Osteoblast (primary cell): ENCODE measurements around the gene TM7SF2. TPM values are rescaled to one million over a fixed set of nuclear protein-coding genes. Genes with fewer than 3 reads are reported as not detected.

Experiments
- DNase-seq: peaks from one replicate; pipeline ENCODE4 v3.0.0; 2011; ENCODE audit warnings: low spot score, mixed read lengths; ENCODE audit not compliant: insufficient read length; ENCODE audit errors: missing footprints
- H2AFZ ChIP-seq: 2 replicates; pipeline ENCODE4 v1.6.0; 2011; ENCODE audit warnings: mild to moderate bottlenecking, low read length
- H3K27ac ChIP-seq: 2 replicates; pipeline ENCODE4 v1.5.1; 2011; ENCODE audit warnings: mild to moderate bottlenecking, low read depth, low read length, moderate library complexity
- H3K27me3 ChIP-seq: 2 replicates; pipeline ENCODE4 v1.6.0; 2012; ENCODE audit warnings: mild to moderate bottlenecking, control low read depth, inconsistent platforms, low read length, moderate library complexity; ENCODE audit not compliant: insufficient read depth
- H3K36me3 ChIP-seq: 2 replicates; pipeline ENCODE4 v1.5.1; 2011; ENCODE audit warnings: mild to moderate bottlenecking, low read length, control low read depth, moderate library complexity; ENCODE audit not compliant: insufficient read depth
- H3K4me1 ChIP-seq: 2 replicates; pipeline ENCODE4 v1.5.1; 2011; ENCODE audit warnings: mild to moderate bottlenecking, low read length, control low read depth, moderate library complexity; ENCODE audit not compliant: insufficient read depth
- H3K4me2 ChIP-seq: 2 replicates; pipeline ENCODE4 v1.6.0; 2011; ENCODE audit warnings: mild to moderate bottlenecking, low read length; ENCODE audit not compliant: insufficient read depth
- H3K4me3 ChIP-seq: fragments of 200-600 bp; sonication (generic); 3 replicates; pipeline ENCODE4 v1.5.1; 2012; ENCODE audit warnings: mild to moderate bottlenecking, low read length, inconsistent platforms; ENCODE audit not compliant: insufficient read depth
- H3K79me2 ChIP-seq: 2 replicates; pipeline ENCODE4 v1.6.0; 2012; ENCODE audit warnings: mild to moderate bottlenecking, low read length, control low read depth, inconsistent platforms; ENCODE audit not compliant: insufficient read depth
- H3K9me3 ChIP-seq: 2 replicates; pipeline ENCODE4 v1.5.1; 2011; ENCODE audit warnings: low read depth, low read length, control low read depth
- H4K20me1 ChIP-seq: 2 replicates; pipeline ENCODE4 v1.6.0; 2012; ENCODE audit warnings: mild to moderate bottlenecking, low read length, control low read depth; ENCODE audit not compliant: insufficient read depth
- CTCF ChIP-seq: IDR thresholded peaks from 2 replicates; pipeline ENCODE4 v1.5.1; 2011; ENCODE audit warnings: mild to moderate bottlenecking, low read depth, low read length, moderate library complexity; ENCODE audit errors: extremely low read depth
- total RNA-seq: library from RNA; depleted of rRNA; stranded (reverse); fragments of >200 nt; gene quantifications from 2 replicates; pipeline ENCODE4 v1.2.3, GENCODE V29; 2012

The TM7SF2 gene
- total RNA-seq, 1 donor = 10.1 TPM

DNA sequence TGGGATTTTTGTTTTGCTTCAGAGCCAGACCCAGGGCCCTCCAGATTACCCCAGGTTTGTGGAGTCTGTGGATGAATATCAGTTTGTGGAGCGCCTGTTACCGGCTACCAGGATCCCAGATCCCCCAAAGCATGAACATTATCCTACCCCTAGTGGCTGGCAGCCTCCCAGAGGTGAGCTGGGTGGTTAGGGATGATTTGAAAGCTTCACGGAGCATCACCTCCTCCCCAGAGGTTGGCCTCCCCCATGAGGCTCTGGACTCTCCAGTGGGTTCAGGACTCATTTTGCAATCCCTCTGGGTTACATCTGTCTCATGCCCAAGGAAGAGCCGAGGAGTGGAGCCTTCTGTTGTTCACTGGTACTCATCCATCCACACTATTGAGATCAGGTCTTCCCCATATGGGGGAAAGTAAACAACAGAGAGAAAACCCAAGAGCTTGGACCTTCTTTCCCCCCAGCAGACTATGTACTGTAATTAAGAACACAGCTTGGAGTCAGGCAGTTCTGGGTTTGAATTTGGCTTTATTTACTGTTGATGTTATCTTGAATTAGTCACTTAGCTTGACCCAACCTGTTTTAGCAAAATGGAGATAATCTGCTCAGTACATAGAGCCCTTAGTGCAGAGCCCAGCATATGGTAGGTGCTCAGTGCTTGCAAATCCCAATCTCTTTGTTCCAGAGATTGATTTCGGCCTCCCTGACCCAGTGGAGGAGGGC, 13.0 kb downstream of the TM7SF2 start:
- peaks cover 50% of the 10 kb centered on the region for H3K79me2 ChIP-seq
- H2AFZ ChIP-seq = no peak overlapping the region
- no peaks in the 10 kb centered on the region for H3K9me3 ChIP-seq
- H3K4me3 ChIP-seq = no peak overlapping the region
- peaks cover 70% of the 10 kb centered on the region for H3K36me3 ChIP-seq
- peaks cover 10% of the 10 kb centered on the region for H4K20me1 ChIP-seq
- no peak for TF ChIP-seq CTCF
- no peak overlapping the region for H3K27ac ChIP-seq
- no peaks in the 10 kb centered on the region for H3K27me3 ChIP-seq
- H3K4me2 ChIP-seq = no peak overlapping the region
- DNase-seq = peak; percentile 72
- H3K4me1 ChIP-seq = peaks cover 13% of the 10 kb centered on the region

- DNase-seq = peak; percentile 65
- no peak for TF ChIP-seq CTCF
These were observed 13.8 kb downstream of the TM7SF2 start for GRCh38 chr11:65125197-65126056.

DNA sequence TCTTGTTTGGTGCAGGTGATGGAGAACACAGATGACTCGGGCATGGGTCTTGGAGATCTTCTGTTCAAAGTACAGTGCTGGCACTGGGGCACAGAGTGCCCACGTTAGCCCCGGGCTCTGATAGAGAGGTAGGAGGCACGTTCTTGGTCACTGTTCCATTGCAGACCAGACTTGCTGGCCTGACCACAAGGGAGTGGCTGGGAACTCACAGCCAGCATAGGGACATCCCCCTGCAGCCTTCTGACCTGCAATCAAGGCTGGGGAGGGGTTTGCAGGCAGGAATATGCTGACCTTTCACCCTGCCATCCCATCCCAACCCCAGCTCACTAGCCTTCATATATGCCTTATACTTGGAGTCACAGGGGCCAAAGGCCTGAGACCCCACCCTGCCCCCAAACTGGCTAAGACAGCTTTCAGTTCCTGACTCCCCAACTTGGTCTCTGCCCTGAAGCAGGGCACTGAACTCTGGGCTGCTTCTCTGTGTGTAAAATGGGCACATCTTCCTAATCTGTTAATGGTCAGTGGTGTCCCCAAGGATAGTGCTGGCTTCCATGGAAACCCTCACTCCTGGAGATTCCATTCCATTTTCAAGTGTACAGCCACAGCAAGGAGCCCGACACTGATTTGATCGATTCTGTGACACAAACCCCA, 15.1 kb downstream of the TM7SF2 start:
- TF ChIP-seq CTCF = no peak
- H3K36me3 ChIP-seq = peaks cover 70% of the 10 kb centered on the region
- peak; percentile 72 for DNase-seq

More at GRCh38 chr11:65125197-65126056, 13.8 kb downstream of the TM7SF2 start:
- Histone ChIP-seq H3K4me3 (no peak overlapping the region), H4K20me1 (peaks cover 10% of the 10 kb centered on the region), H2AFZ (no peak overlapping the region), H3K36me3 (peaks cover 68% of the 10 kb centered on the region), H3K9me3 (no peaks in the 10 kb centered on the region), H3K4me2 (no peak overlapping the region), H3K27me3 (no peaks in the 10 kb centered on the region), H3K79me2 (peaks cover 47% of the 10 kb centered on the region), H3K4me1 (peaks cover 13% of the 10 kb centered on the region), H3K27ac (no peak overlapping the region)

More for the DNA sequence above, 15.1 kb downstream of the TM7SF2 start:
- no peaks in the 10 kb centered on the region for H3K9me3 ChIP-seq
- H3K79me2 ChIP-seq = peaks cover 45% of the 10 kb centered on the region
- no peak overlapping the region for H3K4me2 ChIP-seq
- H3K27me3 ChIP-seq = no peaks in the 10 kb centered on the region
- peaks cover 20% of the 10 kb centered on the region for H4K20me1 ChIP-seq
- H3K4me3 ChIP-seq = no peak overlapping the region
- H3K27ac ChIP-seq = no peak overlapping the region
- peaks cover 5% of the 10 kb centered on the region for H3K4me1 ChIP-seq
- H2AFZ ChIP-seq = no peak overlapping the region
